ENCODE results near the gene SLC37A1. TPM values are rescaled to one million over a fixed set of nuclear protein-coding genes. Genes with fewer than 3 reads are reported as not detected.
"Not testable (repeated sequence)": the region's sequence is repeated elsewhere in the genome, so short reads cannot be mapped to it uniquely, and the experiment has no call there.

SLC37A1 gene
- total and polyA plus RNA-seq, 9 of the 15 experiments (the other 6 are each of a cell fraction or from before 2014, with no cell fraction given): 0.06 to 3.4 (median 0.40) TPM

GRCh38 chr21:42627527-42628289, 114.1 kb downstream of the SLC37A1 start (continued):
- TF ChIP-seq GATA2 (CRISPR knock-in tag; IDR thresholded peaks at IDR 0.05): no peak

GRCh38 chr21:42628466-42629061, 114.9 kb downstream of the SLC37A1 start:
- in situ Hi-C loops (cut with MboI); FAIRE-seq; H3K4me1 ChIP-seq (replicated peaks in 1 of 2; ENCODE audit: control insufficient read depth in 2 of 2, insufficient read depth in 2 of 2, low read length in 2 of 2); H3K27ac ChIP-seq (ENCODE audit: extremely low read depth, low read depth, low read length); H2AFZ ChIP-seq (ENCODE audit: low read depth, low read length); H3K79me2 ChIP-seq (ENCODE audit: control insufficient read depth, insufficient read depth, low read length); intact Hi-C loops (cut with micrococcal nuclease); H3K9me3 ChIP-seq (replicated peaks; ENCODE audit: control insufficient read depth, insufficient read depth, low read depth, low read length); H3K9me1 ChIP-seq (ENCODE audit: control insufficient read depth, insufficient read depth, low read length); H3K9ac ChIP-seq (ENCODE audit: insufficient read depth in 1 of 2, low read depth in 2 of 2, low read length in 2 of 2); POLR2A ChIA-PET; ATAC-seq; BruUV-seq (replicated peaks); H4K20me1 ChIP-seq (replicated peaks; ENCODE audit: control insufficient read depth, insufficient read depth, low read length); H3K4me3 ChIP-seq; CTCF ChIA-PET (ENCODE audit: low intra/inter-chr PET ratio); H3K4me2 ChIP-seq (ENCODE audit: insufficient read depth, low read length); H3K36me3 ChIP-seq (ENCODE audit: control insufficient read depth, insufficient read depth, low read length); DNase-seq (ENCODE audit: extremely low read depth in 1 of 4, low spot score in 3 of 4): not testable (repeated sequence)
- TF ChIP-seq GATA2 (CRISPR knock-in tag; IDR thresholded peaks at IDR 0.05) (peak; percentile 72), NUFIP1 (IDR thresholded peaks at IDR 0.05; ENCODE audit: partially characterized antibody) (peak; percentile 56), BRD9 (IDR thresholded peaks at IDR 0.05; ENCODE audit: low read depth, partially characterized antibody) (peak; percentile 49), ZBTB2 (IDR thresholded peaks at IDR 0.05) (peak; percentile 93), ZNF324 (CRISPR knock-in tag; IDR thresholded peaks at IDR 0.05) (0 out of 2 replicates have a peak, but pooled peaks have one; percentile 6), MTA1 (IDR thresholded peaks at IDR 0.05; ENCODE audit: borderline replicate concordance) (peak; percentile 92), DACH1 (IDR thresholded peaks at IDR 0.05; ENCODE audit: partially characterized antibody) (peak; percentile 99), HDAC1 (IDR thresholded peaks at IDR 0.05) (peak in 1 of 2 experiments; percentile 72; a peak in 2 of 4 replicates), GATAD2B (IDR thresholded peaks at IDR 0.05; ENCODE audit: borderline replicate concordance) (peak; percentile 75; the same call in 1 of the 2 replicates), CREBBP (IDR thresholded peaks at IDR 0.05; ENCODE audit: low read depth, low read length) (peak; percentile 79), GATAD2A (IDR thresholded peaks at IDR 0.05) (peak; percentile 77; the same call in 1 of the 2 replicates), YBX1 (IDR thresholded peaks at IDR 0.05) (0 out of 2 replicates have a peak, but pooled peaks have one; percentile 65), BCOR (IDR thresholded peaks at IDR 0.05) (peak; percentile 71), SMARCA5 (IDR thresholded peaks at IDR 0.05) (peak; percentile 14; the same call in 1 of the 2 replicates)
- peaks cover 9 to 42% of the 10 kb centered on the region in 2 experiments; a peak in 3 of 5 replicates for H3K27me3 ChIP-seq (ENCODE audit: control insufficient read depth in 2 of 2, insufficient read depth in 2 of 2, low read length in 2 of 2)
- WGBS (ENCODE audit: insufficient coverage, low coverage, missing lambda C conversion rate): 17% methylated on average over 2 of the region's 2 CpGs

Measured in K562 (cell line).